IMR-90 (cell line): ENCODE results near the gene BCDIN3D. TPM values are rescaled to one million over a fixed set of nuclear protein-coding genes. Genes with fewer than 3 reads are reported as not detected.

Source experiments
- ATAC-seq: fragments of 200-7000 bp; cut with Tn5 transposase; 2 replicates; pipeline ENCODE4 v1.9.1; 2020; ENCODE audit warnings: low read depth, mild to moderate bottlenecking, moderate library complexity
- BruUV-seq: library from RNA; stranded (reverse); fragments of 400-500 nt; replicated peaks from 2 replicates; lab custom pipeline; 2021; lab: Mats Ljungman, UMichigan
- CTCF ChIA-PET: fragments of 300-600 bp; formaldehyde crosslinking; extraction: SDS; loops from one replicate; lab custom pipeline; 2021; ENCODE audit warnings: antibody characterized with exemption; lab: Yijun Ruan, JAX
- POLR2A ChIA-PET: fragments of 300-600 bp; sonication (Branson Sonifier 250); formaldehyde crosslinking; loops from one replicate; lab custom pipeline; 2022; ENCODE audit warnings: antibody characterized with exemption; ENCODE audit not compliant: unreplicated experiment; lab: Charles Lee
- DNase-seq: peaks from one replicate; pipeline ENCODE4 v3.0.0; 2013
- H2AFZ ChIP-seq: replicated peaks from 2 replicates; pipeline ENCODE3; 2013; ENCODE audit warnings: low read length, mild to moderate bottlenecking; ENCODE audit not compliant: poor library complexity
- H2AK5ac ChIP-seq: 2 replicates; pipeline ENCODE4 v1.6.1; 2013; ENCODE audit warnings: low read depth, low read length, inconsistent platforms
- H2AK9ac ChIP-seq: replicated peaks from 2 replicates; pipeline ENCODE3; 2013; ENCODE audit warnings: mild to moderate bottlenecking, low read depth, low read length, moderate library complexity; ENCODE audit not compliant: poor library complexity
- H2BK120ac ChIP-seq: 2 replicates; pipeline ENCODE4 v1.6.1; 2013; ENCODE audit warnings: low read depth, low read length, inconsistent platforms
- H2BK15ac ChIP-seq: 3 replicates; pipeline ENCODE4 v1.6.1; 2013; ENCODE audit warnings: low read depth, low read length, inconsistent platforms
- H2BK20ac ChIP-seq: 2 replicates; pipeline ENCODE4 v1.6.1; 2013; ENCODE audit warnings: low read depth, mild to moderate bottlenecking, inconsistent platforms, low read length, moderate library complexity
- H2BK5ac ChIP-seq: 2 replicates; pipeline ENCODE4 v1.6.1; 2013; ENCODE audit warnings: mild to moderate bottlenecking, low read depth, low read length, inconsistent platforms; ENCODE audit not compliant: poor library complexity, severe bottlenecking
- H3K14ac ChIP-seq: replicated peaks from 2 replicates; pipeline ENCODE4 v1.6.1; 2013; ENCODE audit warnings: low read depth, low read length, inconsistent platforms
- H3K18ac ChIP-seq: 2 replicates; pipeline ENCODE4 v1.6.1; 2013; ENCODE audit warnings: low read depth, low read length, control low read depth
- H3K23ac ChIP-seq: 2 replicates; pipeline ENCODE4 v1.6.1; 2013; ENCODE audit warnings: low read depth, low read length, inconsistent platforms
- H3K27ac ChIP-seq: 2 replicates; pipeline ENCODE4 v1.5.1; 2013; ENCODE audit warnings: mild to moderate bottlenecking, control low read depth, low read length; ENCODE audit not compliant: insufficient read depth
- H3K27me3 ChIP-seq: 2 replicates; pipeline ENCODE4 v1.6.1; 2013; ENCODE audit warnings: low read length; ENCODE audit not compliant: control insufficient read depth, insufficient read depth
- H3K36me3 ChIP-seq: 2 replicates; pipeline ENCODE4 v1.6.1; 2013; ENCODE audit warnings: low read length, mixed read lengths; ENCODE audit not compliant: control insufficient read depth, insufficient read depth
- H3K4ac ChIP-seq: 2 replicates; pipeline ENCODE4 v1.6.1; 2013; ENCODE audit warnings: low read depth, low read length, inconsistent platforms
- H3K4me1 ChIP-seq: 2 replicates; pipeline ENCODE4 v1.6.1; 2013; ENCODE audit warnings: low read length, mixed read lengths; ENCODE audit not compliant: control insufficient read depth, insufficient read depth
- H3K4me2 ChIP-seq: 2 replicates; pipeline ENCODE4 v1.6.1; 2013; ENCODE audit warnings: low read depth, mild to moderate bottlenecking, control low read depth, low read length, moderate library complexity
- H3K4me3 ChIP-seq: 2 replicates; pipeline ENCODE4 v1.5.1; 2013; ENCODE audit warnings: low read depth, mild to moderate bottlenecking, control low read depth, low read length, moderate library complexity; ENCODE audit not compliant: insufficient read depth
- H3K56ac ChIP-seq: 2 replicates; pipeline ENCODE4 v1.6.1; 2013; ENCODE audit warnings: low read length, inconsistent platforms; ENCODE audit not compliant: insufficient read depth; ENCODE audit errors: extremely low read depth
- H3K79me1 ChIP-seq, 2 experiments: 2 replicates each; pipeline ENCODE4 v1.6.1; 2013; ENCODE audit warnings: low read length in 2 of 2, inconsistent platforms in 1 of 2, low read depth in 1 of 2
- H3K9ac ChIP-seq: 2 replicates; pipeline ENCODE4 v1.6.1; 2013; ENCODE audit warnings: low read depth, low read length, control low read depth
- H3K9me1 ChIP-seq: 2 replicates; pipeline ENCODE4 v1.6.1; 2013; ENCODE audit warnings: low read length, inconsistent platforms; ENCODE audit not compliant: insufficient read depth
- H3K9me3 ChIP-seq: 2 replicates; pipeline ENCODE4 v1.6.1; 2013; ENCODE audit warnings: low read length; ENCODE audit not compliant: control insufficient read depth, insufficient read depth
- H4K20me1 ChIP-seq: 2 replicates; pipeline ENCODE4 v1.6.1; 2013; ENCODE audit warnings: low read length, inconsistent platforms; ENCODE audit not compliant: insufficient read depth
- H4K5ac ChIP-seq: 2 replicates; pipeline ENCODE4 v1.6.1; 2013; ENCODE audit warnings: mild to moderate bottlenecking, low read depth, low read length, control low read depth
- H4K8ac ChIP-seq, 2 experiments: 2 replicates each; pipeline ENCODE4 v1.6.1; 2013; ENCODE audit warnings: low read depth in 2 of 2, low read length in 2 of 2, control low read depth in 1 of 2, inconsistent platforms in 1 of 2
- H4K91ac ChIP-seq: 2 replicates; pipeline ENCODE4 v1.6.1; 2013; ENCODE audit warnings: low read depth, low read length, inconsistent platforms; ENCODE audit not compliant: insufficient read depth
- BHLHE40 ChIP-seq: fragments of 150-350 bp; IDR thresholded peaks from 2 replicates; pipeline ENCODE4 v1.6.1; 2016; ENCODE audit warnings: mild to moderate bottlenecking, low read depth, low read length
- CHD1 ChIP-seq: IDR thresholded peaks from 2 replicates; pipeline ENCODE4 v1.6.1; 2012; ENCODE audit warnings: low read depth, low read length, improper control_type of control experiment
- CTCF ChIP-seq: conservative IDR thresholded peaks from 2 replicates; pipeline ENCODE4 v1.5.1; 2012; ENCODE audit warnings: mild to moderate bottlenecking, low read depth, low read length, improper control_type of control experiment
- ELK1 ChIP-seq: fragments of 150-350 bp; IDR thresholded peaks from 2 replicates; pipeline ENCODE4 v1.6.1; 2016; ENCODE audit warnings: low read depth, mild to moderate bottlenecking, low read length, moderate library complexity, borderline replicate concordance
- FOS ChIP-seq: fragments of 150-350 bp; IDR thresholded peaks from 2 replicates; pipeline ENCODE4 v1.6.1; 2016; ENCODE audit warnings: low read depth, low read length
- MAZ ChIP-seq: IDR thresholded peaks from 2 replicates; pipeline ENCODE4 v1.6.1; 2012; ENCODE audit warnings: low read depth, mild to moderate bottlenecking, low read length, improper control_type of control experiment, moderate library complexity, borderline replicate concordance
- MXI1 ChIP-seq: IDR thresholded peaks from 2 replicates; pipeline ENCODE4 v1.6.1; 2012; ENCODE audit warnings: low read depth, mild to moderate bottlenecking, low read length, moderate library complexity, borderline replicate concordance
- NFE2L2 ChIP-seq: fragments of 150-350 bp; IDR thresholded peaks from 2 replicates; pipeline ENCODE4 v1.6.1; 2016; ENCODE audit warnings: low read depth, mild to moderate bottlenecking, low read length
- POLR2A ChIP-seq: IDR thresholded peaks from 2 replicates; pipeline ENCODE4 v1.6.1; 2012; ENCODE audit warnings: mild to moderate bottlenecking, low read depth, low read length
- RAD21 ChIP-seq: IDR thresholded peaks from 2 replicates; pipeline ENCODE4 v1.6.1; 2012; ENCODE audit warnings: low read length, improper control_type of control experiment
- RCOR1 ChIP-seq: IDR thresholded peaks from 2 replicates; pipeline ENCODE4 v1.6.1; 2012; ENCODE audit warnings: mild to moderate bottlenecking, low read length, improper control_type of control experiment; ENCODE audit not compliant: insufficient replicate concordance
- RFX5 ChIP-seq: IDR thresholded peaks from 2 replicates; pipeline ENCODE4 v1.8.0; 2012; ENCODE audit warnings: low read depth, mild to moderate bottlenecking, low read length, moderate library complexity
- SMC3 ChIP-seq: fragments of 150-350 bp; IDR thresholded peaks from 2 replicates; pipeline ENCODE4 v1.6.1; 2016; ENCODE audit warnings: low read depth, mild to moderate bottlenecking, antibody characterized with exemption, low read length, moderate library complexity
- USF2 ChIP-seq: fragments of 150-350 bp; IDR thresholded peaks from 2 replicates; pipeline ENCODE4 v1.6.1; 2017; ENCODE audit warnings: mild to moderate bottlenecking, antibody characterized with exemption, low read length, low read depth
- WGBS, 2 experiments: methylation state at CpG; one replicate each; pipeline versions ENCODE4 v1.1.5 to v1.1.7; 2013; ENCODE audit warnings: missing lambda C conversion rate in 2 of 2; ENCODE audit not compliant: insufficient read length in 1 of 2; ENCODE audit errors: extremely low coverage in 2 of 2; 5-methylcytosine and 5-hydroxymethylcytosine counted together
- dilution Hi-C: fragments of 300-500 bp; cut with HindIII; formaldehyde crosslinking; loops from one replicate; pipeline ENCODE4 v1.14.3; 2018; ENCODE audit warnings: low sequenced_read_pairs; ENCODE audit not compliant: unreplicated experiment
- in situ Hi-C: fragments of 300-500 bp; cut with MboI; formaldehyde crosslinking; loops from 3 replicates; pipeline ENCODE4 v1.14.3; 2019; ENCODE audit warnings: low sequenced_read_pairs, inconsistent platforms, mixed read lengths
- intact Hi-C: fragments of 100-400 bp; cut with micrococcal nuclease; formaldehyde crosslinking; loops from 2 replicates; pipeline ENCODE4 v1.10.0; 2022
- polyA plus RNA-seq, 3 experiments: library from polyadenylated mRNA; depleted of rRNA; stranded (reverse); fragments of >200 nt; gene quantifications; 2 replicates each; pipeline ENCODE4 v1.2.3, GENCODE V29; 2012; ENCODE audit warnings: low replicate concordance in 1 of 3
- total RNA-seq: library from RNA; depleted of rRNA; stranded (reverse); fragments of >200 nt; gene quantifications from 2 replicates; pipeline ENCODE4 v1.2.3, GENCODE V29; 2012

The BCDIN3D gene
- total and polyA plus RNA-seq, 2 of the 4 experiments (the other 2 are of a cell fraction) = 2.3 TPM

- no peak overlapping the region for H3K56ac ChIP-seq
- BruUV-seq = no TSS peak
- H2AFZ ChIP-seq = peak overlapping the region; percentile 55
- H2AK9ac ChIP-seq = peak overlapping the region; percentile 4
- no peak overlapping the region for H2BK15ac ChIP-seq
- ATAC-seq (no peak), DNase-seq (no peak)
- 0 out of 2 replicates have a peak, but pooled peaks cover 4% of the 10 kb centered on the region for H4K20me1 ChIP-seq
- no peaks in the 10 kb centered on the region; the same call in 1 of the 2 replicates for H3K9me1 ChIP-seq
- H3K9ac ChIP-seq = no peak overlapping the region
- peaks cover 27% of the 10 kb centered on the region for H3K4me1 ChIP-seq
- 96% methylated on average over 9 of the region's 14 CpGs; no CpG with 5 or more reads in 1 of the 2 experiments for WGBS, 2 experiments
- H3K4me2 ChIP-seq = no peak overlapping the region
- no peaks in the 10 kb centered on the region for H3K9me3 ChIP-seq
- H2AK5ac ChIP-seq = peak overlapping the region; percentile 17; the same call in 1 of the 2 replicates
- H3K4me3 ChIP-seq = no peak overlapping the region
- dilution Hi-C loops = no loop called here
- no peaks in the 10 kb centered on the region for H3K79me1 ChIP-seq
- H3K4ac ChIP-seq = peak overlapping the region; percentile 29; the same call in 1 of the 2 replicates
- H2BK5ac ChIP-seq = no peak overlapping the region
- H3K27me3 ChIP-seq = peaks cover 16% of the 10 kb centered on the region
- peak overlapping the region; percentile 3; the same call in 1 of the 2 replicates for H4K91ac ChIP-seq
- H3K23ac ChIP-seq = no peak overlapping the region
- intact Hi-C loops = loop anchor here (1.0 kb wide), 1 partner anchor 75 kb away; no protein-coding TSS in a partner anchor
- in situ Hi-C loops = loop anchor here (5.0 kb wide), 2 partner anchors 82 to 182 kb away; partner anchors contain the start of gene AQP2
- peak overlapping the region; percentile 13; the same call in 1 of the 2 replicates for H4K5ac ChIP-seq
- no peaks in the 10 kb centered on the region for H3K36me3 ChIP-seq
- H3K14ac ChIP-seq = no peak overlapping the region
- ChIA-PET POLR2A (no interaction called here), CTCF (no interaction called here)
- H4K8ac ChIP-seq = peak overlapping the region in 1 of 2 experiments; percentile 32; a peak in 1 of 4 replicates
- H3K18ac ChIP-seq = peak overlapping the region; percentile 42
- H2BK120ac ChIP-seq = no peak overlapping the region
- H3K27ac ChIP-seq = peak overlapping the region; percentile 31
- no peak overlapping the region; the same call in 1 of the 2 replicates for H2BK20ac ChIP-seq
- TF ChIP-seq NFE2L2 (no peak), BHLHE40 (no peak), RAD21 (no peak), POLR2A (no peak), USF2 (no peak), MAZ (no peak), RCOR1 (no peak), ELK1 (no peak), FOS (no peak), CTCF (no peak), RFX5 (no peak), CHD1 (no peak), SMC3 (no peak), MXI1 (no peak)
Observed at GRCh38 chr12:49869816-49870500, 27.1 kb upstream of the BCDIN3D start.
